GM19468 (cell line): ENCODE data around the gene SLC25A11.

Experiments used
- ATAC-seq: cut with Tn5 transposase; IDR thresholded peaks from one replicate; pipeline ENCODE4 v1.9.1; 2021; ENCODE audit warnings: mild to moderate bottlenecking, moderate library complexity, moderate number of reproducible peaks; ENCODE audit not compliant: unreplicated experiment; ENCODE audit errors: extremely low read depth

SLC25A11 gene

DNA sequence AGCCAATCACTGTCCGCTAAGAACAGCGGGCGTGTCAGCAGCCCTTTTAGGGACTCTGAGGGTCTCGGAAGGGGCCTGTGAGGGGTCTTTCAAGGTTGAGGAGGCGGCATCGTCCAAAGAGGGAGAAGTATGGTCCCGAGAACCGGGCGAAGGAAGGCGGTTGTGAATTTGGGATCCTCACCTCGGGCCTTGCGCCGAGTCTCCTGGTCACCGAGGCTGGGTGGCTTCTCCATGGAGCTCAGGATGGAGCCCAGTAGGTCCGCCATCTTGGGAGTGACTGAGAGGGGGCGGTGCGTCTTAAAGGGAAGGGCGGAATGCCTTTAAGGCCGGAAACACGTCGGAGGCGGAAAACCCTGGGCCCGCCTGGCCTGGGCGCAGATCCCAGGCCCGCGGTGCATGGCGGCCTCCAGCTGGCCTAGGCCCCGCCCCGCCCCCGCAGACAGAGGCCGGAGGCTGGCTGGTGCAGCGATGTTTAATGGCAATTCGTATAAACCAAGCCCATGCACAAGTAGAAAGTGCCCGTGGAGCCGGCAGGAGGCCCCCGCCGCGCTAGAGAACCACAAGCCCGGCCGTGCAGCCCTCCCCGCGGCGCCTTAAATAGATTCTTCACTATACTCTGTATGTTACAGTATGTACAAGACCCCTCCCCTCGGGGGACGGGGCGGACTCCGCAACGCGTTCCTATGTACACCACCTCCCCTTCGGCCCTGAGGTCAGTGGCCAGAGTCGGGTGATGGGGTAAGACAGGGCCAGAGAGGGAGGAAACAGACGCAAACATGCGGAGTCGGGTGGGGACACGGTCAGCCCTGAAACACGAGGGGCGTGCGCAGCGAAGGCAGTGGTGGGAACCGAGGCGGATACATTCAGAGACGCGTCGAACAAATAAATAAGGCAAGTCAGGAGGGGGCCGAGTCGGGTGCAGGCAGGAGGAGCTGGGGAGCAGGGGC is 28.0 kb upstream of the SLC25A11 start, which contains the start of gene SPAG7:
SPAG7 (minus strand) TSS at position 279 of the 947 bp plus-strand sequence; CDS start at position 266, 13 bp downstream.
- ATAC-seq: peak; percentile 44

DNA sequence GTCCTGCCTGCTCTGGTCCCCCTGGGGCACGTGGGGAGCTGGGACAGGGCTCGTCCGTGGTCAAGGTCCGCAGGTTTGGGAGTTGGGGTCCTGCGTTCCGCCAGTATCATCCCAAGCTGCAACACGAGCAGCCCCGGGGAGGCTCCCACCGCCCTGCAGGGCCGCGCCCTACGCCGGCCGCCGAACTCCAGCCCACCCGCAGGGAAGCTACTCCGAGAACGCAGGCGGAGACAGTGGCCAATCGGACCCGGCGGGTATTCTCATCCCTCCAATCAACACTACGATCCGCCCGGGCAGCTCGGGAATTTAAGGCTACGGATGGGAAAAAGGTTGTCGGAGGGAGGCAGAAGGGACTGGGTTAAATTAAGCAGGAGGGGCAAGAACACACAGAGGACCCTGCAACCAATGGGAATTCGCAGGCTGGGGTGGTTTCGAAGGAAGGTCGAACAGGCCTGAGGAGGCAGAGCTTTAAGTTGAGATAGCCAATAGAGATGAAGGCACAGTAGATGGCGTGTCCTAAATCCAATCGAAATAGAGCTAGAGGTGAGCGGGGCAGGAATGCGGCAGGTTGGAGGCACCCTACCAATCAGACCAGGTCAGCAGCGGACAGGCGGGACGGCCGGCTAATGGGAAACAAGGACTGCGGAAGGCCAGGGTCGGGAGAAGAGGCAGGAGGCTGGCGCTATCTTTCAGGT is 27.1 kb upstream of the SLC25A11 start:
- peak; percentile 75 for ATAC-seq

DNA sequence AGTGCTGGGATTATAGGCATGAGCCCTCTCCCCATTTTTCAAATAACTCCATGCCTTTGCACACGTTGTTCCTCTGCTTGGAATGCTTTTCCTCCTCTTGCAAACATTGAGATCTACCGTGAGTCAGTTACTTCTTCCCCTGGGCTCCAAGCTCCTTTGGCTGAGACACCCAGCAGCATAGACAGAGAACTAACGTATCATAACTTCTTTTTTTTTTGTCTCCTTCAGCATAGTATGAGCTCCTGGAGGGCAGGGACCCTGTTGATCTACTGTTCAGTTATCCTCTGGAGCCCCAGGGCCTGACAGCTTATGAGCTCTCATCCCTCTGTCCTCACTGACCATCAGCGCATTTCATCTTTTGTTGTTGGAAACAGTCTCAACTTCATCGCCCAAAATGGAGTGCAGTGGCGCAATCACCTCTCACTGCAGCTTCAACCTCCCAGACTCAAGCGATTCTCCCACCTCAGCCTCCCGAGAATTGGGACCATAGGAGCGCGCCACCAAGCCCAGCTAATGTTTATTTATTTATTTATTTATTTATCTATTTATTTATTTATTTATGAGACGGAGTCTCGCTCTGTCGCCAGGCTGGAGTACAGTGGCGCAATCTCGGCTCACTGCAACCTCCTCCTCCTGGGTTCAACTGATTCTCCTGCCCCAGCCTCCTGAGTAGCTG is 25.6 kb upstream of the SLC25A11 start:
- no peak for ATAC-seq

DNA sequence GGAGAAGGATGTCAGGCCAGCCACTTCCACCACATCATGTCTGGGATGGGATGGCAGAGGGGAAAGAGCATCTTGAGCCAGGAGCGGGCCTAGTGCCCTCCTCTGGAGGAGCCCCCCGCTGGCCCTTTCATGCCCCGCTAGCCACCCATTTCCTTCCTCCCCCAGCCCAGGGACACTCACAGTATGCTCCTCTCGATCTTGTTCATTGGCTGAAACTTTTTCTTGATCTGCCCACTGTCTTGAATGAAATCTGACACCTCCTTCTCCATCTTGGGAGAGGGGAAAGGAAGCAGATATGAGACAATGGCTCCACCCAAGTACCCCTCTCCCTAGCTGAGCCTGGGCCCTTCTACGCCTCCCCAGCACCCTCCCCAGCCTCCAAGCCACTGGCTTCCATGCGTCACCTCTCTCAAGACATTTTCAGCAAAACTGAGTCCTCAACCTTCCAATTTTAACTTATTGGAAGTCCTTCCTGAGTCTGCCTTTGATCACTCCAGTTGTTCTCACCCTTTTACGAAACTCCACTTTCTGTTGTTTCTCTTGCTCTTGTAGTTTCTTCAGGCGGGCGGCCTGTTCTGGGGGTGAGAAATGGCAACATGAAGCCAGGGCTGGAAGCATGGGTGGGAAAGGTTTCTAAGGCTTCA is 20.6 kb upstream of the SLC25A11 start:
- ATAC-seq: no peak

DNA sequence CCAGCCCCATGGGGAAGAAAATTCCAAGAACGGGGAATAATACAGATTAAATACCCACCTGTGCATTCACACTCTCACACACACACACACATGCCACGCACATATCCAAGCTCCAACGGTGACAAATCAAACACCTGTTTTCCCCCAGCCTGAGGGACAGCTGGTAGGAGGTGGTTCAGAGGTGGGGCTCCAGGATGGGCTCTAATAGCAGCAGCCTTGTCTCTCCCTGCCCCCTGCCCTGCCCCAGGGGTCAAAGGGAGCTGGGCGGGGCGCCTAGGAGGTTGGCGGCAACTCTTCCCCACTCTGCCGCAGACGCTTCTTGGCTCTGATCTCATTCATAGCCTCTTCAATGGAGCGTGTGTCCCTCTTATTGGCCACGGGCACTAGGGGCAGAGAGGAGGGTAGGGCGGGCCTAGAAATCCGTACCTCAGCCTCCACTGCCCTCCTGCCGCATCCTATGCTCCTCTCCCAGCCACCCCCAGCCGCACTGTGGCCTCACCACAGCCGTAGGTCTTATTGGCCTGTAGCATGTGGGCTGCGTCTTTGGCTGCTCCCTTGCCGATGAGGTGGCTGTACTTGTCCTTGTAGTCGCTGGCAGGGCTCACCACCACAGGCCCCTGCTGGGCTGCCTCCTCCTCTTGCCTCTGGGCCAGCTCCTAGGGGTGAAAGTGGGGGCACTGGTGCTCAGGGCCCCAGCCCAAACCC is 19.6 kb upstream of the SLC25A11 start:
- ATAC-seq: no peak

DNA sequence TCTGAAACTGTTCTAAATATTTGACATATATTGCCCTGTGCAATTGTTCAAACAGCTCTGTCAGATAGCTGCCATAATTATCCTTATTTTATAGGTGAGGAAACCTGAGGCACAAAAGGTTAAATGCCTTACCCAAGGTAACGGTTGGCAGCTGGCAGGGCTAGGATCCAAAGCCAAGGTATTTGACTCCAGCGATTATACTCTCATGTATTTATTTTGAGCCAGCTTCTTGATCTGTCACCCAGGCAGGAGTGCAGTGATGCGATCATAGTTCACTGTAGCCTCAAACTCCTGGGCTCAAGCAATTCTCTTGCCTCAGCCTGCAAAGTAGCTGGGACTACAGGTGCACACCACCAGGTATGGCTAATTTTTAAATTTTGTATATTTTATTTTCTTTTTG is 18.3 kb upstream of the SLC25A11 start:
- ATAC-seq: no peak

DNA sequence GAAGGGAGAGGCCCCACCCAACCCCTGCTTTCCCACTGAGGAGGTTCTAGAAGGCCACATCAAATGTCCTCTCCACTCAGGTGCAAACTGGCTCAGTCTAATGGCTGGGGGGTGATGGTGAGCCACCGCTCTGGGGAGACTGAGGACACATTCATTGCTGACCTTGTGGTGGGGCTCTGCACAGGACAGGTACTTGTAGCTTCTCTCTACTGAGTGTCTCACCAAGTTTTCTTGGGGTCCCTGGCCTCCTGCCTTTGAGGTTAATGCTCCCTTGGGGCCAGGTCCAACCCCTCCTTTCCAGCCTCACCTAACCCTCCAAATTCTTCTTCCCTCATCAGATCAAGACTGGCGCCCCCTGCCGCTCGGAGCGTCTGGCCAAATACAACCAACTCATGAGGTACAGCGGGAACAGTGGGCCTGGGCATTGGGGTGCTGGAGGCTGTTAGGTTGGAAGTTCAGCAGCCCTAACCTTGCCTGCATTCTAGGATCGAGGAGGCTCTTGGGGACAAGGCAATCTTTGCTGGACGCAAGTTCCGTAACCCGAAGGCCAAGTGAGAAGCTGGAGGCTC is 16.7 kb upstream of the SLC25A11 start:
- no peak for ATAC-seq

DNA sequence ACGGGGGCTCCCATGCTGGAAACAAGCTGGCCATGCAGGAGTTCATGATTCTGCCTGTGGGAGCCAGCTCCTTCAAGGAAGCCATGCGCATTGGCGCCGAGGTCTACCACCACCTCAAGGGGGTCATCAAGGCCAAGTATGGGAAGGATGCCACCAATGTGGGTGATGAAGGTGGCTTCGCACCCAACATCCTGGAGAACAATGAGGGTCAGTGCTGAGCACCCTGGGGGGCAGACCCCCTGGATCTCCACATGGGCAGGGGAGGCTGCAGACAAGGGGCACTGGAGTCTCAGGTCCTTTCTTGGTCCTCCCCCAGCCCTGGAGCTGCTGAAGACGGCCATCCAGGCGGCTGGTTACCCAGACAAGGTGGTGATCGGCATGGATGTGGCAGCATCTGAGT is 15.2 kb upstream of the SLC25A11 start:
- ATAC-seq: no peak

DNA sequence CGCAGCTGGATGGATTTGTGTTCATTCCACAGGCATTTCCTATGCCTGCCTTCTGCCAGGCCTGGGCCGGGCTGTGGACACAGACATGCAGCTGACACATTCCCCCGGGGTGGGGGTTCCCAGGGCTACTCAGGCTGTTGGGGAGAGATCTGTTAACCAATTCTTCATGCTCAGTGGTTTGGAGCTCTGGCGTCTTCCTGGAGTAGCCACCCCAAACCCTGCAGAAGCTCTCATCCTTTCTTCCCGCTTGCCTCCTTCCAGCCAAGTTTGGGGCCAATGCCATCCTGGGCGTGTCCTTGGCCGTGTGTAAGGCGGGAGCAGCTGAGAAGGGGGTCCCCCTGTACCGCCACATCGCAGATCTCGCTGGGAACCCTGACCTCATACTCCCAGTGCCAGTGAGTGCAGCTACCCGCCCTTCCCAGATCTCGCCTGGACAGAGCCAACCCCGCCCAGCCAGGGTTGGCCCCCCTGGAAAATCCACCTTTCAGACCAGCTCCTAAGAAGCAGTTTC is 13.7 kb upstream of the SLC25A11 start:
- ATAC-seq: no peak

DNA sequence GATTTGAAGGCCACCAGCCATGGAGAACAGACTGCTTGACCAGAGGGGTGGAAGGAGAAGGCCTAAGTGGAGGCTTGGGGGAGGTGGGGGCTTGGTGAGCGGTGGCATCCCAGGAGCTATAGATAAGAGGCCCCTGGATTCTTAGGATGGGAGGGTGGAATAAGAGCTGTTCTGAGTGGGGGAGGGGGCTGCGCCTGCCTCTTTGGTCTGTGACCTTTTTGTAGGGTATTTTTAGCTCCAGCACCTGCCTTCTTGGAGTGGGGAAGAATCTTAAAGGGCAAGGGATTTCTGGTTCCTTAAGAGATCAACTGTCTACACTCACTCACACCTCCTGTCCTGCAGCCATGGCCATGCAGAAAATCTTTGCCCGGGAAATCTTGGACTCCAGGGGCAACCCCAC is 11.6 kb upstream of the SLC25A11 start:
- ATAC-seq: no peak

DNA sequence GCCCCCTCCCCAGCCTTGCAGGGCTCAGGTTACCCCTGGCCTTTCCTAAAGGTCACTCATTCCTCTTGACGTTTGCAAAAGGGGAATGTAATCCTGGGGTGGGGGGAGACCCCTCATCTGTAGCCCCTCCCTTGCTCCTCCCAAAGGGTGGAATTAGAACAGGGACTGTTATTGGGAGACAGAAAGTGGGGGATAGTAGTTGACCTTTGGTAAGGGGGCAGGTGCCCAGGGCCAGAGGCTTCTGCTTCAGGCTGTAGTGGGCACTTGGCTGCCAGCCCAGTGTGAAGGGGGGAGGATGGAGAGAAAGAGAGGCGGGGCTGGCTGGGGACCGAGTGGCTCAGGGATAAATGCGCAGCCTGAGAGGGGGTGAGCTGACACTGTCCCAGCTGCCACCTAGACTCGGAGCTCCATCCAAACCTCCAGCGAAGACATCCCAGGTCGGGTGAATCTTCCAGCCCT is 10.9 kb upstream of the SLC25A11 start, which contains the start of gene ENO3:
ENO3 (plus strand) TSS at position 374 of the 459 bp plus-strand sequence. CDS start 711 bp downstream, outside the sequence.
- no peak for ATAC-seq

DNA sequence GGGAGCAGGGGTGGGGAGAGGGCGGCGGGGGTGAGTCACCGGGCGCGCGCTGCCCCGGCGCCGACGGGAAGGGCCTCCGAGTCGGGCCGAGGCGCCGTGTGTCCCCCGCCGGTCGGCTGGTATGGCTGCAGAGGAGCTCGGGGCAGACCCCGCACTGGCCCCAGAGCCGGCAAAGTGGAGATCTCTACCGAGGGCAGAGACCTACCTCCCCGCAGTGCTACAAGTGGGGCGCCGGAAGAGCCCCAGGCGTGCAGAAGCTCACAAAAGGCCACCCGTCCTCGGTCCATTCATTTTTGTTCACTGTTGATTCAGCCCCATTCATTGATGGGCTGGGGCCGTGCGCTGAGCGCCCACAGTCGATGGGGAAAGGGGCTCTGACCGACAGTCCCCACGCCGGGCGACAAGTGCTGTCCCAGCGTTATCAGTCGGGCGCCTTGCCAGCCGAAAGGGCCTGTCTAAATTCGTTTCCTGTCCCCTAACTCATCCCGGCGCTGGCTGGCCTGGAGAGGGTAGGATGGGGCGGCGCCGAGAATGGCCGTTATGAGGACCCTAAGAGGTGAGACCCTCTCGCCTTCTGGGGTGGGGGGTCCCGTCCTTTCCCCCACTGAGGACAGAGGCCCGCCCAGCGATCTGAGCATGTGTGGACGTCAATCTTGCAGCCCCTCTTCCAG is 10.4 kb upstream of the SLC25A11 start:
- no peak for ATAC-seq

DNA sequence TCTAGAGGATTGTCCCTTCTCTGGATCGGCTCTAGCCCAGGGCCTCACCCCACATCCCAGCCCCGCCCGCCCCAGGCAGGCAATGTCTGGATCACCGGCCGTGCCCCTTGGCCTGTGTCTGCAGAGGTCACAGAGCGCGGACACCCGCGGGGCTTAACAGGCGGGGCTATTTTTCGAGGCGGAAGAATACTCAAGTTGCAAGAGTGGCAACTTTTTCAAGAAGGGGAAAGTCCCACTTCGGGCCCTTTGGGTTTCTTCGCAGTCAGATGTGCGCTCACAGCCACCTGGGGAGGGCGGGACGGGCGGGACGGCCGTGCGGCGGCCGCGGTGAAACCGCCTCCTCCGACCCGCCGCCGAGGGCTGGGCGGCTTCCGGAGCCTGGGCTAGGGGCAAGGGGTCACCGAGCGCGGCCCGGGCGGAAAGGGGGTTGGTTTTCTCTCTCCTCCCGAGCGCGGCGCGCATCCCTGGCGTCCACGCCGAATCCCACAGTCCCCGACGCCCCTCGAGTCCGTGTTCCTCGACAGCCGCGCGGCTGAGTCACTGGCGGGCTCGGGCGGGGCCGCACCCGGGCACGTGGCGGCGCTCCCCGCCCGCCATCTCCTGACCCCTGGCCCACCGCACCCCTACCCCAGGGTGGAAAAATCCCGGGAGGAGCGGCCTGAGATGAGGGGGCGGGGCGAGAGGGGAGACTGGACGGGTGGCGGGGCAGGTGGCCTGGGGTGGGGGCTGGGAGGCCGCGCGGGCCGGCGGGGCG is 9.7 kb upstream of the SLC25A11 start:
- no peak for ATAC-seq

DNA sequence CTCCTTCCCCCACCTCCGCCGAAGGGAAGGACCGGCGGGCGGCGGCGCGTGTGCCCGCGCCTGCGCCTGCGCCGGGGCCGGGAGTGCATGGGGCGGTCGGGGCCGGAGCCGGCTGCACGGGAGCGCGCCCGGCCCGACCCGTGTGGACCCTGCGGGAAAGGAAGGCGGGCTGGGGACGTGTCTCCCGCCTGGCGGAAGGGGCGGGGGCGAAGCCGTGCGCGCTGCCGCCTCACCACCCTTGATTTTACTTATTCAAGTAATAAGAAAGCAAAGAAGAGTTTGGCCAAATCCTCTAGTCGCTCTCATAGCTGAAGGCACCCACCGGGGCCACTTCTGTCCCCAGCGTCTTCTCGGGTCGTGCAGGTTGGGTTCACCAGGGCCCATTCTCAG is 9.1 kb upstream of the SLC25A11 start:
- ATAC-seq: no peak

DNA sequence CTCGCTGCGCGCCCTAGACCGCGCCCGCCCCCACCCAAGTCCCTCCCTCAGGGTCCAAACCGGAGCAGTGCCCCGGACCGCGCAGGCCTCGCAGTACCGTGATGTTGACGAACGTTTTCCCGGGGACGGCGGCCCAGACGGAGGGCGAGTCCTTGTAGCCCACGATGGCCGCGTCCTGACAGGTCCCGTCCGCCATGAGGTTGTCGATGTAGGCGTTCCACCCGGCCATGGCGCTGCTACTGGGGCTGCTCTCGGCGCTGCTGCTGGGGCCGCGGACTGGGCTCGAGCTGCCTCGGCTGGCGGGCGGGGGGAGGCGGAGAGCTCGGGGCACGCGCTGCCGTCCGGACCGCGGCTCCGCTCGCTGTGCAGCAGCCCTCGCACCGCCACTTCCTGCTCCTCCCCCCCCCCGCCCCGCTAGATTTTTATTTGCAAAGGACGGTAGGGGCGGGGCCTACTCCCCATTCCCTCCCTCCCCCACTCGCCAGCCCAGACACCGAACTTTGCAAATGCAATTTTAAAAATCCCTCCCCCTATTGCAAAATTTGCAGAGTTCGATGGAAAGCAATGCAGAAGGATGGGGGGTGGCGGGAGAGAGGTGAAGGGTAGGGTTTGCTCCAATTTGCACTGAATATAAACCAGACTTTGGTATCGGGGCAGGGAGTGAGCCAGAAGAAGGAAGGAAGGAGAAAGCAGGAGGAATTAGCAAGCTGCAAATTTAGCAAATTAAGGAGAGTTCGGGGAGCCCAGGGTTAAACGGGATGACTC is 8.5 kb upstream of the SLC25A11 start, which contains the start of gene PFN1:
PFN1 (minus strand) TSS at position 365 of the 765 bp plus-strand sequence; CDS start at position 229, 136 bp downstream.
- no peak for ATAC-seq

DNA sequence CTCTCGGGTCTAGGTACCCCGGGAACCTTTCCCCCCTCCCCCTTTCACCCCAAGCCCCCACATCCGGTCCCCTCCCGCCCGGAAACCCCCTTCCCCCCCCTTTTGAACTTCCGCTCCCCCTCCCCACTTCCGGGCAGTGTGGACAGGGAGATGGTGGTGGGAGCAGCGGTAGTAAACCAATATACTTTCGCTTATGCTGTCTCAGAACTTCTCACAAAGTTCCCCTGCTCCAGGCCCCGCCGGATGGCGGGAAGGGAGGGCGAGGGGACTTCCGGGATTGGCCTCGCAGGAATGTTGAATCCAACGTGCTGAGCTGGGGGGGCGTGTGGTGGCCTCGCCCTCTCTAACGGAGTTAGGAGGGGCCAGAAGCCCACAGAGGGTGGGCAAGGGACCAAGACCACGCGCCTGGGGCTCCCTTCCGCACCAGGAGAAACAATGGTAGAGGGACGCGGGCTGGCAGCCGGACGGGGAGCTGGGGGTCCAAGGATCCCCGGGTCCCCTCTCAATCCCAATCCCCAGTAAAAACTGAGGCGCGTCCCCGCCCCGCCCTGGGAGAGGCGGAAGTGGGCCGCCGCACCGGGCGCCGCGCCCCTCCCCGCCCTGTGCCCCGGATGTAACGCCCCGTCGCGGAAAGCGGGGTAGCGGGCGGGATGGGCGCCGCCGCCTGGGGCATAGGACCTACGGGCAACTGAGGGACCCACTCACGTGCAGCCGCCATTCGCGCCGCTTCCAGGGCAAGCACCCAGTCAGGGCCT is 7.7 kb upstream of the SLC25A11 start:
- no peak for ATAC-seq
